Loucy (cell line): ENCODE results near the gene PDK4.

ENCODE experiments used
- EZH2phosphoT487 ChIP-seq: fragments of 200-600 bp; IDR thresholded peaks from 2 replicates; pipeline ENCODE4 v1.6.1; 2018; ENCODE audit warnings: antibody characterized with exemption, mild to moderate bottlenecking, moderate library complexity, borderline replicate concordance
- TF ChIP-seq, protein P1 (sequence below): fragments of 200-600 bp; sonication (generic); conservative IDR thresholded peaks from 2 replicates; pipeline ENCODE4 v1.5.1; 2014; ENCODE audit warnings: mild to moderate bottlenecking, antibody characterized with exemption, low read length

DNA sequence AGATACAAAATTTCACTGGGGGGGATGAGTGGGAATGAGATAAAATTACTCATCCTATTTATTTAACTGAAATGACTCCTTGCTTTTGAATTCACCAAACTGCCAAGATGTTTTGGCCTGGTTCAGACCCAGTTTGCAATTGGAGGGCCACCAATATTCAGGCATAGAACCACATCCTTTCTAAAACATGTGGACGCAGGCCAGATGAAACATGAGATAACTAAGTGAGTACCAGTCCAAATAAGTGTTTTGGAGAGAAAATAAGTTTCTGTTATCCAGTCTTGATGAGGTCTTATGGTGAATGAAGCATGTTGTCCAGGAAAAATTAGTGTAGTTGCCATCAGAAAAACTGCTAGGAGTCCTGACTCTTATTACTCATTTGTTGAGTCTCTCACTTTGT lies 36.3 kb upstream of the PDK4 start:
- TF ChIP-seq, protein P1, sequence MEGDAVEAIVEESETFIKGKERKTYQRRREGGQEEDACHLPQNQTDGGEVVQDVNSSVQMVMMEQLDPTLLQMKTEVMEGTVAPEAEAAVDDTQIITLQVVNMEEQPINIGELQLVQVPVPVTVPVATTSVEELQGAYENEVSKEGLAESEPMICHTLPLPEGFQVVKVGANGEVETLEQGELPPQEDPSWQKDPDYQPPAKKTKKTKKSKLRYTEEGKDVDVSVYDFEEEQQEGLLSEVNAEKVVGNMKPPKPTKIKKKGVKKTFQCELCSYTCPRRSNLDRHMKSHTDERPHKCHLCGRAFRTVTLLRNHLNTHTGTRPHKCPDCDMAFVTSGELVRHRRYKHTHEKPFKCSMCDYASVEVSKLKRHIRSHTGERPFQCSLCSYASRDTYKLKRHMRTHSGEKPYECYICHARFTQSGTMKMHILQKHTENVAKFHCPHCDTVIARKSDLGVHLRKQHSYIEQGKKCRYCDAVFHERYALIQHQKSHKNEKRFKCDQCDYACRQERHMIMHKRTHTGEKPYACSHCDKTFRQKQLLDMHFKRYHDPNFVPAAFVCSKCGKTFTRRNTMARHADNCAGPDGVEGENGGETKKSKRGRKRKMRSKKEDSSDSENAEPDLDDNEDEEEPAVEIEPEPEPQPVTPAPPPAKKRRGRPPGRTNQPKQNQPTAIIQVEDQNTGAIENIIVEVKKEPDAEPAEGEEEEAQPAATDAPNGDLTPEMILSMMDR, result no peak
- no peak for TF ChIP-seq EZH2phosphoT487
